T1000 (cell line): ENCODE data around the gene PCLO.
"Not testable (repeated sequence)": the region's sequence is repeated elsewhere in the genome, so short reads cannot be mapped to it uniquely, and the experiment has no call there.

ENCODE experiments used
- DNase-seq: peaks from one replicate; lab custom pipeline; 2025; ENCODE audit warnings: mixed read lengths; lab: John Stamatoyannopoulos, UW

Gene PCLO

DNA sequence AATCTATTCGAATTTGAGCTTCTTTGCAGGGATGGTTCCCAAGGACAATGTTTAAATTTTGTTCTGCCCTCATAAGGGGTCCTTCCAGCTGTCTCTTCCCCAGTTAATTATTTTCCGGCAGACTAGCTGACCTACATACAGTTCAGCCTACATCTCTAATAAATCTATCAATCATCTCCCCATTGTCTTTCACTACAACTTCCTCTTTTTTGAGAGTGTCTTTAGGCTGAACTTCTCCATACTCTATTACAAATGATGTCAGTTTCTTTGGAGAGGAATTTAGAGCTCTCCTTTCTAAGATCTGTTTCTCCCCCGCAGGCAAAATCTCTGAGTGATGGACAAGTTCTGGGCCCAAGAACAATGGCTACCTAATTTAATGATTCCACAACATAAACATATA lies 122.2 kb downstream of the PCLO start:
- no peak for DNase-seq

- DNase-seq, result no peak
Observed at GRCh38 chr7:83038787-83039186, 123.9 kb downstream of the PCLO start.

DNA sequence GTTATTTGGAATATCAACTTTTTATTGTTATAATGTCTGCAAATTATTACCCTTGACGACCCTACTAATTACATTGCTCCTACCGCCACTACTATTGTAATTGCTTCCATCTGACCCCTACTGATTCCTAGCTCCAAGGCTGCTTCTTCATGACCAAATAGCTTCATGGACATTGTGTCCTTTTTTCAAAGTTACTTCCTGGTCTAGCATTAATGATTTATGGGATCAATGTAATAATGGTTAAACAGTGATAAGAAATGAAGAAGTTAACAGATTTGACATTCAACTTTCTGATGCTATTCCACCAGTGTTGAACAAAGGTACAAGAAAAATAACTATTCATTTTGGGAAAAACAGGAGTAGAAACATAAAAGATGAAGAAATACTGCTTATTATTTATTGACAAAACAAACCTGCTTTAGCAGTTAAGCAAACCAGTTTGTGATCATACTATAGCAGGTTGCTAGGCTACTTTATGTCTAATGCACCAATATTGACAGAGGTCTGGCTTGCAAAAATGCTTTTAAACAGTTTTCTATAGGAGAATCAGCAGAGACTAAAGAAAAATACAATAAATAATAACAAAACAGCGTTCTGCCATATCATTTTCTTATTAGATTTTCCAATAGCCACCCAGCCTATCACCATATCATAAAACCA lies 125.8 kb downstream of the PCLO start:
- no peak for DNase-seq

DNA sequence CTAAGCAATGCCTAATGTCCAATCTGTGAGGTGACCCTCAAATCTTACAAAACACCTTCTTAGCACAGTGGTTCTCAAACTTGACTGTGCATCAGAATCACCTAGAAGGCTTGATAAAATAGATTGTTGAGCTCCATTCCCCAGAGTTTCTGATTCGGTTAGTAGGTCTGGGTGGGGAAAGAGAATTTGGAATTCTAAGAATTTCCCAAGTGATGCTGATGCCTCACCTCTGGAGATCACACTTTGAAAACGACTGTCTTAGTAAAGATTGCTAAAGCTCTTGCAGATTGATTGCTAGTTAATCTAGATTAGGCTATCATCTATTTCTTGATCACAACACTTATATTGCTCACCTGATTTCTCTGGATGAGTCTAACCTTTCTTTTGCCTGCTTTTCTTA lies 126.6 kb downstream of the PCLO start:
- no peak for DNase-seq

DNA sequence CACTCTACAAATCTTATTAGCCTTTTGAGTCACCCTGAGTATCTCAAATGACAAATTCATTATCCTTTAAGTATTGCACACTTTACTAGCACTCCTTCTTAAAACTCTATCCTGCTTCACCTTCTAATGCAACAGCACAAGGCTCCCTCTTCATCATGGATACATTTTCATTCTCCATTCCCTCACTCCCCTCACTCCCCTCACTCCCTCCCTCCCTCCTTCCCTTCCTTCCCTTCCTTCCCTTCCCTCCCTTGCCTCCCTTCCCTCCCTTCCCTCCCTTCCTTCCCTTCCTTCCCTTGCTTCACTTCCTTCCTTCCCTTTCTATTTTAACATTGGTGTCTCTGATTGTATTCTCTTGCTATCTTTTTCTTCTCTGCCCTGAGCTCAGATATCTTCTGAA lies 130.5 kb downstream of the PCLO start:
- DNase-seq, result no peak

DNA sequence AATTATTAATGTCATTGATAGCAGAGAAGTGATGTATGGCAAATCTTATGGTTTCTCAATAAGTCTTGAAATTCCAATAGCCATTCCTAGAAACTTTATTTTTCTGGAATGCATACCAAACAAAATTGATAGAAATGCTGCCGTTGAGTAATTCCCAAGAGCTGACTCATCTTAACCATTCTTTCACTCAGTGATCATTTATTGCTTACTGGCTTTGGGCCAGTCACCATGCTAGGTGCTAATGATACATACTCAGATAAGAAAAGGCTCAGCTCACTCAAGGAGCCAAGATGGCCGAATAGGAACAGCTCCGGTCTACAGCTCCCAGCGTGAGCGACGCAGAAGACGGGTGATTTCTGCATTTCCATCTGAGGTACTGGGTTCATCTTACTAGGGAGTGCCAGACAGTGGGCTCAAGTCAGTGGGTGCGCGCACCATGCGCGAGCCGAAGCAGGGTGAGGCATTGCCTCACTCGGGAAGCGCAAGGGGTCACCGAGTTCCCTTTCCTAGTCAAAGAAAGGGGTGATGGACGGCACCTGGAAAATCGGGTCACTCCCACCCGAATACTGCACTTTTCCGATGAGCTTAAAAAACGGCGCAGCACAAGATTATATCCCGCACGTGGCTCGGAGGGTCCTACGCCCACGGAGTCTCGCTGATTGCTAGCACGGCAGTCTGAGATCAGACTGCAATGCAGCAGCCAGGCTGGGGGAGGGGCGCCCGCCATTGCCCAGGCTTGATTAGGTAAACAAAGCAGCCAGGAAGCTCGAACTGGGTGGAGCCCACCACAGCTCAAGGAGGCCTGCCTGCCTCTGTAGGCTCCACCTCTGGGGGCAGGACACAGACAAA lies 138.6 kb downstream of the PCLO start:
- DNase-seq, result not testable (repeated sequence)

GRCh38 chr7:83021032-83021431 lies 141.7 kb downstream of the PCLO start:
- no peak for DNase-seq

DNA sequence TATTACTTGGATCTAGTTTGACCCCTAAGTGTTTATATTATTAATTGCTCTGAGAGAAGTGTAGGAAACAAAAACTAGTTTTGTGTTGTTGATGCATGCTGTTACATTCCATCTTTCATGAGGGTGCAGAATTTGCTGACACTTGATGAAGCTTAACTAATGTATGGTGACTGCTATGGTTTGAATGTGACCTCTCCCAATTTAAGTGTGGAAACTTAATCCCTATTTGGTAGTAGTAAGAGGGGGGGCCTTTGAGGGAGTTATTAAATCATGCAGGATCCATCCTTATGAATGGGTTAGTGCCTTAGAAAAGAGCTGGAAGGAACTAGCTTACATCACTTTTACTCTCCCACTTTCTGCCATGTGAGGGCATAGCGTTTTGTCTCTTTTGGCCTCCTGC lies 142.5 kb downstream of the PCLO start:
- DNase-seq, result no peak

DNA sequence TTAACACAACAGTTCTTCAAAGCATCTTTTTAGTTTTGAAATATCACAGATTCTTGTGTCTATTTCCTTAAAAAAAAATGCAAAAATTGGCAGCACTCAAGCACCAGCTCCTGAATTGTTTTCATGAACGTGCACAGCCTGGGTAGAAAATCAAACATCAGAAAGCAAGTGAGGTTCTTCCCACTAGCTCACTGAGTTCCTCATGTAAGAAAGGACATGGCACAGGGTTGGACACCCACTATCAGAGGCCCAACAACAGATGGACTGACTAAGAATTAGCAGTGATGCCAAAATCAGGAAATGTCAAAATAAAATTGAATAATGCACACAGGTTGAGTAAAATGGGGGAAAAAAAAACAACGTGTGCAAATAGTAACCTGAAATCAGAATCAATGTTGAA lies 146.8 kb downstream of the PCLO start:
- no peak for DNase-seq

GRCh38 chr7:83014546-83014945 lies 148.1 kb downstream of the PCLO start:
- no peak for DNase-seq

GRCh38 chr7:83011954-83012353 lies 150.7 kb downstream of the PCLO start:
- no peak for DNase-seq

DNA sequence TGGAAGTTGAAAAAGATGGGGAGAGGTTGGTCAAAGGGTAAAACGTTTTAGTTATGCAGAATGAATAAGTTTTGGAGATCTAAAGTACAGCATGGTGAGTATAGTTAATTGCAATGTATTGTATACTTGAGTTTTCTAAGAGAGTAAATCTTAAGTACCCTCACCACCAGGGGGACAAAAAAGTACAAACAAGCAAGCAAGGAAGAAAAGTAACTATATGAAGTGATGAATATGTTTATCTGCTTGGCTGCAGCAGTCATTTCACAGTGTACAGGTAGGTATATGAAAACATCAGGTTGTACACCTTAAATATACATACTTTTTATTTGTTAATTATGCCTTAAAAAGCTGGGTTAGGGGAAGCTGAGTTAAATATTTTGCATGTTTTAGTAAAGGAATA lies 157.3 kb downstream of the PCLO start:
- DNase-seq, result no peak

DNA sequence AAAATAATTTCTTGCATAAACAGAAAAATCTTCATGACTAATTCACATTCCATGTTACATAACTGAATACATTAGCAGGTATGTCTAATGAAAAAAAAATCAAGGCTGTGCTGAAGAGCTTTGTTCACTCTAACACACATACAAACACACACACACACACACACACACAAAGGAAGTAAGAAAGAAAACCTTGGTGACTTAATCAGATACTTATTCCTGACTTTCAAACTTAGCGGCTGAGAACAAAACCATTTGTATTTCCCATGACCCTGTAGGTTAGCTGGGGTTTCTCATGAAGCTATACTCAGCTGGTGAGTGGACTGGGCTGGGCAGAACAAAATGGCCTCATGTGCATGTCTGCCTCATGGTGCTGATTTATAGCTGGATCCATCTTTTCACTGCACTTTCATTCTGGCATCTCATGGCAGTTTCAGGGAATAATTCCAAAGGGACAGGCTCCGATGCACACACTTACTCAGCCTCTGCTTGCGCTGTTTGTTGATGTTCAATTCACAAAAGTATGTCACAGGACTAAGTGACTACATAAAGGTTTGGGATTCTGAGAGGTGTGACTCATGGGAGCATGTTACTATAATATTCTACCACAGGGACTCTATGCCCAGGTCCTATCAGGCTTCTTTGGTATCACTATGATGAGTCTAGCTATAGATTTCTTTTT lies 161.2 kb downstream of the PCLO start:
- no peak for DNase-seq

GRCh38 chr7:82998436-82998835 lies 164.2 kb downstream of the PCLO start:
- DNase-seq, result no peak

DNA sequence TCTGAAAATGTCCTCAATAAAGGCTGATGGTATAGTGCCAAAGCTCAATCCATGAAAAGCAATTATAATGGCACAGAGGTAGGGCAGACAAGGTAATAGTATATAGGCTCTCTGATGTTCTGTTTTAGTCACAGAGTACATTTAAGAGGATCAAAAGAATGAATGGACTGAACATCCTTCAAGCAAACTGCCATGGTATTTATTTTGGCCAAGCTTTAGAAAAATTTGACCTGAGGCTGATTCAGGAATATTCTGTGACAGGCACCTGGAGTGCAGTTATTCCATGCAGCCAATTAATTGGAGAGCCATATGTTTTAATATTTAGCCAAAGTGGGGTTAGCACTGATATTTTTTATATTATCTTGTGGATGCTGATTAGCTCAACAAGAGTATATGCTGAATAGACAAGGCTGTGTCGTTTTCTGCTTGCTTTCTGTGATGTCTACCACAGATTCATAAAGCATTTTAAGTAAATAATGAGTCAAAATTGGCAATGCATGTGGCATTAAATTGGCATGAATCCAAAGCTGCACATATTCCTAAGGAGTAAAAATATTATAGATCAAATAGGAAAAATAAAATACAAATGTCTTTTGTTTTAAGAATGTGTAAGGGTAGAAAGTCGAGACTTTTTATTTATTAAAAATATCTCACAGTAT lies 177.4 kb downstream of the PCLO start:
- DNase-seq, result no peak

DNA sequence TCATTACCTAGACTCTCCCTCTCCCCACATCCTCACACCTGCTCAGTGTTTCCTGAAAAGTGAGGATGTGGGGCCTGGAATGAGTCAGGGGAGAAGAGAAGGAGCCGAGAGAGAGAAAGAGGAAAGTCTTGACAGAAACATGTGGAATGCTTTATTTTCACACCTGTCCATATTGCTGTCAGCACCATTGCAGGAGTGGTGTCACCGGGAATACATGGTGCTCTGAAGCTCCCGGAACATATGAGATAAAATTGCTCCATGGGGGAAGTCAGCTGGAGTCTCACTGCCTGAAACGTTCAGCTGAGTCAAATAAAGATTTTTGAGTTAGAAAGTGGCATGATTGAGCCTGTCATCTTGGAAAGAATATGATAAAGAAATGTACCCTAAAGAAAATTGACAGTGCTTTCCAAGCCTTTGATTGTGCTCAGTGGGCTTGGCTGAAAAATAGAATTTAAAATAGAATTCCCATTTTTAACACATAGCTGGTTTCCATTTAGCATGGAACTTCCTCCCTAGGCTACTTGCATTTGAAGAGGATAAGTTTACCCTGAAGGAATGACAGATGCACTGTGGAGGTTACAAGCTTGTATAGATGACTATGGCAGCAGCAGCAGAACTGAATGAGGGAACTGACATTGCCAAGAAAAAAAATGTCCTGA lies 182.4 kb downstream of the PCLO start:
- DNase-seq, result no peak

GRCh38 chr7:82975811-82976468 lies 186.7 kb downstream of the PCLO start:
- DNase-seq, result no peak

GRCh38 chr7:82972135-82972534 lies 190.5 kb downstream of the PCLO start:
- DNase-seq, result no peak

DNA sequence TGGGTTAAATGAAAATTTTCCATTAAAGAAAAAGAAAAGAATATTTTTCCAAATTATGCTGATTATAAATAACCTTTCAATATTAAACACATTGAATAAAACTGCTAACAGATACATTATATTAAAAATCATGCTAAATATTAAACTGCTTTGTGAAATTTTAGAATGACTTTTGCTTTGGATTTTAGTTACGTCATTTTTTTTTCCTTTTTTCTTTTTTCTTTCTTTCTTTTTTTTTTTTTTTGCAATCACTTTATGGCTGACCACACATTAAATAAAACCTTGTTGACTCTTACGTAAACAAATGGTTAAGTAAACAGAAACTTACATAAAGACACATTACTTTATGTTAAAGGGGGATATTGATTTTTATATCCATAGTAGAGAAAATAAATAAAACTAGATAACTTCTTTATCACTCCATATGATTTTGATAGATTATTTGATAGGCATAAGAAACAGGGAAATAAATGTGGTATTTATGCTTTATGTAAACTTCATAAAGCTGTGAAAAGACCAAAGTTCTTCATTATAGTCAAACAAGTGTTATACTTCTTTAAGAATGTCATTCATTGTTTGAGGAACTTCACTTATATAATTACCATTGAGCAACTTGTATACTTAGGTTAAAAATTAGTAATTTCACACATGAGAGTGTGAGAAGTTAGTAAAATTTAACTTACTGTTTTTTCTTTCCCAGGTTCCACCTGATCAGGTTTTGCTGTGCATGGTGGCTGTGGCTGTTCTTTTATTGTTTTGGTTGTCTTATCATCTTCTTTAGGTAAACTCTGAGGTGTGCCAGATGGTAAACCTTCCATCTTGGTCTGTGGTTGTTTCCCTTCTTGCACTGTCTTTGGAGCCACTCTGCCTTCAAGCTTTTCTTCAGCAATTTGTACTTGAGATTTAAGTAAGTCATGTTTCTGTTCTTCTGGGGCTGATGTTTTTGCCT lies 197.3 kb downstream of the PCLO start:
- DNase-seq, result no peak

DNA sequence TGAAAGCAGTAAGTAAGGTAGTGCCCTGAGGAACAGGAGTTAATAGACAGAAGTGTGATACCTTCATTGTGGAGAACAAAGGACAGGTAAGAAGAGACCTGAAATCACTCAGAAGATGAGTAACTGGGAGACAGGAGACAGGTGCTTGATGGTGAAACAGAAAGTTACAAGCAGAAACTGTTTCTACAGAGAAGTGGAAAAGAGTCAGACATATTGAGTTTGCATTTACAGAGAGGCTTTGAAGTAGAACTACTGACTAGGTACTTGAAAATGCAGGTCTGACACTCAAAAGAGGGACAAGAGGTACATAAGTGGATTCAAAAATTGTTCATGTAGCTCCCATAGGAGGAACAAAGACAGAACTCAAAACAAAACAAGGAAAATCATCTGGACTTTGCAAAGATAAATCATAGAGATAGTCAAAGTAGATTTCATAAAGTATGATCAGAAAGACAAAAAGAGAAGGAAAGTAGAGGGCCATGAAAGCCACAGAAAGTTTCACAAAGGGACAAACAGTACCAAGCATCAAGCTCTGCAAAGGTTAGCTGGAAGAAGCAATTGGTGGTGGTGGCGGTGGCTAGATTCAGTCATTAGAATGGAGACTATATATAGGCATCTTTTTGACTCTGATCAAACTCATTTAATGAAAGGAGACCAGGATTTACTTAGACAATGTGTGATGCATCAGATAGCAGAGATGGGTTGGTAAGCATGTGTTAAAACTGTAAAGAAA lies 198.4 kb downstream of the PCLO start:
- DNase-seq, result no peak
